Breast epithelium (tissue), 4 donors: Measurements from ENCODE around the gene TTI1. TPM values are rescaled to one million over a fixed set of nuclear protein-coding genes. Genes with fewer than 3 reads are reported as not detected.

Source experiments
- DNase-seq, 2 donors: peaks; one replicate each; pipeline ENCODE4 v3.0.0-alpha.2; 2019; ENCODE audit warnings: low spot score in 2 of 2
- H3K27ac ChIP-seq, 2 donors: fragments of 200-600 bp; sonication (generic) in 1 of 2; one replicate each; pipeline ENCODE4 v1.5.1; 2016 to 2019; ENCODE audit warnings: mild to moderate bottlenecking in 1 of 2
- H3K27me3 ChIP-seq, 2 donors: fragments of 200-600 bp; sonication (generic) in 1 of 2; one replicate each; pipeline versions ENCODE4 v1.5.1 to v1.6.0; 2017 to 2019; ENCODE audit warnings: control low read depth in 1 of 2, mild to moderate bottlenecking in 1 of 2
- H3K36me3 ChIP-seq: fragments of 200-600 bp; one replicate; pipeline ENCODE4 v1.5.1; 2019
- H3K4me1 ChIP-seq, 2 donors: fragments of 200-600 bp; sonication (generic); one replicate each; pipeline ENCODE4 v1.5.1; 2016 to 2019; ENCODE audit warnings: control low read depth in 1 of 2
- H3K4me3 ChIP-seq, 3 donors: fragments of 200-600 bp; sonication (generic); 1 replicate in 2 of 3; 2 replicates in 1 of 3; pipeline ENCODE4 v1.5.1; 2016 to 2019; ENCODE audit warnings: mild to moderate bottlenecking in 3 of 3, moderate library complexity in 2 of 3
- H3K9me3 ChIP-seq, 2 donors: fragments of 200-600 bp; sonication (generic) in 1 of 2; one replicate each; pipeline ENCODE4 v1.5.1; 2016 to 2019; ENCODE audit warnings: control low read depth in 1 of 2
- CTCF ChIP-seq, 3 donors: fragments of 450-650 bp; IDR thresholded peaks; one replicate each; pipeline ENCODE4 v1.5.1; 2016 to 2017; ENCODE audit warnings: antibody characterized with exemption in 3 of 3, mild to moderate bottlenecking in 3 of 3, moderate library complexity in 3 of 3
- POLR2A ChIP-seq: fragments of 450-650 bp; IDR thresholded peaks from one replicate; pipeline ENCODE4 v1.6.1; 2016; ENCODE audit warnings: antibody characterized with exemption, mild to moderate bottlenecking, moderate library complexity
- POLR2AphosphoS5 ChIP-seq, 3 donors: sonication (generic); formaldehyde crosslinking; IDR thresholded peaks; one replicate each; pipeline ENCODE4 v1.6.1; 2017; ENCODE audit warnings: antibody characterized with exemption in 3 of 3
- intact Hi-C: fragments of 100-400 bp; cut with DNase I; formaldehyde crosslinking; loops from one replicate; pipeline ENCODE4 v1.15.1; 2023; ENCODE audit warnings: low total_unique reads
- total RNA-seq, 3 donors: library from RNA; depleted of rRNA; stranded (reverse); fragments of >200 nt; gene quantifications; one replicate each; pipeline ENCODE4 v1.1.0, GENCODE V29; 2016

Gene TTI1
- total RNA-seq, 3 donors from 2014 or later: 10.2 to 20.2 (median 16.7) TPM

GRCh38 chr20:37987602-37988290 is 45.5 kb downstream of the TTI1 start:
- H3K27ac ChIP-seq: peak overlapping the region in 1 of 2 donors; percentile 48
- H3K4me1 ChIP-seq: peaks cover 0 to 8% of the 10 kb centered on the region in 2 donors
- H3K36me3 ChIP-seq: no peaks in the 10 kb centered on the region

GRCh38 chr20:37986873-37987601 is 46.2 kb downstream of the TTI1 start:
- Histone ChIP-seq H3K36me3 (no peaks in the 10 kb centered on the region), H3K4me1 (peaks cover 0 to 8% of the 10 kb centered on the region in 2 donors), H3K9me3 (no peaks in the 10 kb centered on the region), H3K4me3 (no peak overlapping the region), H3K27ac (peak overlapping the region in 1 of 2 donors; percentile 48), H3K27me3 (no peaks in the 10 kb centered on the region)
- intact Hi-C loops: no loop called here
- peak; percentile 74 to 83 for DNase-seq
- no peak for TF ChIP-seq CTCF (IDR thresholded peaks at IDR 0.05)
- peak in 1 of 3 donors; percentile 19 for TF ChIP-seq POLR2AphosphoS5 (IDR thresholded peaks at IDR 0.05)

More at GRCh38 chr20:37987602-37988290, 45.5 kb downstream of the TTI1 start:
- no peak for DNase-seq
- Histone ChIP-seq H3K9me3 (no peaks in the 10 kb centered on the region), H3K27me3 (no peaks in the 10 kb centered on the region), H3K4me3 (no peak overlapping the region)
- TF ChIP-seq CTCF (IDR thresholded peaks at IDR 0.05) (no peak), POLR2A (no peak), POLR2AphosphoS5 (IDR thresholded peaks at IDR 0.05) (no peak)
- intact Hi-C loops: no loop called here

GRCh38 chr20:37986044-37986858 is 47.0 kb downstream of the TTI1 start:
- TF ChIP-seq POLR2AphosphoS5 (IDR thresholded peaks at IDR 0.05) (no peak), CTCF (IDR thresholded peaks at IDR 0.05) (no peak), POLR2A (no peak)
- intact Hi-C loops: no loop called here
- H3K27me3 ChIP-seq: no peaks in the 10 kb centered on the region
- no peak for DNase-seq
- no peak overlapping the region for H3K4me3 ChIP-seq
- no peaks in the 10 kb centered on the region for H3K36me3 ChIP-seq
- no peak overlapping the region for H3K27ac ChIP-seq
- H3K4me1 ChIP-seq: peaks cover 0 to 8% of the 10 kb centered on the region in 2 donors
- H3K9me3 ChIP-seq: no peaks in the 10 kb centered on the region

GRCh38 chr20:37984018-37984785 is 49.1 kb downstream of the TTI1 start:
- intact Hi-C loops: no loop called here
- peaks cover 0 to 8% of the 10 kb centered on the region in 2 donors for H3K4me1 ChIP-seq
- H3K27me3 ChIP-seq: no peaks in the 10 kb centered on the region
- H3K9me3 ChIP-seq: no peaks in the 10 kb centered on the region
- no peak for DNase-seq
- H3K36me3 ChIP-seq: no peaks in the 10 kb centered on the region
- no peak overlapping the region for H3K4me3 ChIP-seq
- TF ChIP-seq CTCF (IDR thresholded peaks at IDR 0.05): no peak
- no peak for TF ChIP-seq POLR2A
- TF ChIP-seq POLR2AphosphoS5 (IDR thresholded peaks at IDR 0.05): no peak
- H3K27ac ChIP-seq: peak overlapping the region in 1 of 2 donors; percentile 38
